ENCODE data around the gene ZBTB7C.

DNA sequence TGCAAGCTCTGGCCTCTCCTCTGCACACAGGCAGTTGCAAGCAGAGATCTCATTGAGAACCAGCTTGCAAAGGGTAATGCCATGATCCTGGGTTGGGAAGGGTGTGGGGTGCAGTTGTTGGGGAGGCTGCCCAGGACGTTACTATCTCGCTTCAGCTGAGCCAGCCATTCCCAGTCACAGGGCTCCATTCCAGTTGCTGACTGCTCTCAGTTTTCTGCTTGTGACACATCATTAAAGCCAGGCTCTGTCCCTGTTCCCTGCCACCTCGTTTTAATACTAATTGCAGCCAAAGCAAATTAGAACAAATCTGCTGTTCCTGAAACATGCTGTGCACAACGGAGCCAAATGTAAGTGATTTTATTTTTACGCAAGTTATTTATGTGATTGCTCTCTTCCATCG lies 416.2 kb downstream of the ZBTB7C start:
- TF ChIP-seq, protein P1, sequence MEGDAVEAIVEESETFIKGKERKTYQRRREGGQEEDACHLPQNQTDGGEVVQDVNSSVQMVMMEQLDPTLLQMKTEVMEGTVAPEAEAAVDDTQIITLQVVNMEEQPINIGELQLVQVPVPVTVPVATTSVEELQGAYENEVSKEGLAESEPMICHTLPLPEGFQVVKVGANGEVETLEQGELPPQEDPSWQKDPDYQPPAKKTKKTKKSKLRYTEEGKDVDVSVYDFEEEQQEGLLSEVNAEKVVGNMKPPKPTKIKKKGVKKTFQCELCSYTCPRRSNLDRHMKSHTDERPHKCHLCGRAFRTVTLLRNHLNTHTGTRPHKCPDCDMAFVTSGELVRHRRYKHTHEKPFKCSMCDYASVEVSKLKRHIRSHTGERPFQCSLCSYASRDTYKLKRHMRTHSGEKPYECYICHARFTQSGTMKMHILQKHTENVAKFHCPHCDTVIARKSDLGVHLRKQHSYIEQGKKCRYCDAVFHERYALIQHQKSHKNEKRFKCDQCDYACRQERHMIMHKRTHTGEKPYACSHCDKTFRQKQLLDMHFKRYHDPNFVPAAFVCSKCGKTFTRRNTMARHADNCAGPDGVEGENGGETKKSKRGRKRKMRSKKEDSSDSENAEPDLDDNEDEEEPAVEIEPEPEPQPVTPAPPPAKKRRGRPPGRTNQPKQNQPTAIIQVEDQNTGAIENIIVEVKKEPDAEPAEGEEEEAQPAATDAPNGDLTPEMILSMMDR (IDR thresholded peaks at IDR 0.05), result no peak
- TF ChIP-seq POLR2A (IDR thresholded peaks at IDR 0.05), result no peak

Measured in esophagus squamous epithelium (tissue), 4 donors.